Embryonic facial prominence (tissue), 1 donor: Measurements from ENCODE around the gene ZMYM2.
"Not testable (repeated sequence)": the region's sequence is repeated elsewhere in the genome, so short reads cannot be mapped to it uniquely, and the experiment has no call there.

Experiments used
- DNase-seq: peaks from one replicate; pipeline ENCODE4 v3.0.0-alpha.2; 2016; ENCODE audit errors: extremely low spot score

The ZMYM2 gene

DNA sequence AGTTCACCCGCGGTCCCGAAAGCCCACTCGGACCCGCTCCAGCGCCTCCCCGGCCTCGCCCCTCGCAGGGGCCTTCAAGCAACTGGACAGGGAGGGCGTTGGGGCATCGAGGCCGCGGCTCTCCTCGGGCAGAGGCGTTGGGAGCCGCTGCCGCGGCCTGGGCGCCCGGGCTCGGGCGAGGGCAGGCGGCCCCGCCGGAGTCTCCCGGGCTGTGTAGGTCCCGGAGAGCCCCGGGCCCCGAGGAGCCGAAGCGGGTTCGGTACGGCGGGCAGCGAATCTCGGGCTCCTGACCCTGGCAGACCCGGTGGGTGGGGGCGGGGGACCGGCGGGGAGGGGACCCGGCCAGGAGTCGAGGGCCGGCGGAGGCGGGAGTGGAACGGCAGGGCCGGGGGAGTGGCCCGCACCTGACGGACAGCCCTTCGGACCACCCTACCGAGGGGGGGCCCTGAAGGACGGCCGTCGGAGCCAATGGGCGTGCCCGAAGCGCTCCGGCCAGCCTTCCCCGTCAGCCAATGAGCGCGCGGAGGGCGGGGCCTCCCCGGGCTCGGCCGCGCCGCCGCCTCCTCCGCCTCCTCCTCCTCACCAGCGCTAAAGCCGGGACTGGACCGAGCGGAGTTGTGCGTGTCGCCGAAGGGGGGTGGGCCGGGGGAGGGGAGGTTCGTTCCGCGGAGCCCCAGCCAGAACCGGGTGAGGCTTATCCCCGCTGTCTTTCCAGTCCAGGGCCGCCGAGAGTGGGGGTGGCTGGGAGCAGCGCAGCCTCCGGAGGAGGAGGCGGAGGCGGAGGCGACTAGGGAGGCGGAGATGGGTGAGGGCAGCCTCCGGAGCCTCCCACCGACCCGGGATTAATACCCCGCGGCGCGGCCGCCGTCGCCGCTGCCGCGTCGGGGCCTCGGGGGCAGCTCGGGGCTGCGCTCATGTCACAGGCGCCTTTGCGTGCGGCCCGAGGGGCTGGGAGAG lies at the start of gene ZMYM2:
Gene ZMYM2 (plus strand): TSS at position 573 of the 957 bp plus-strand sequence. CDS start 34,346 bp downstream, outside the sequence.
- peak; percentile 91 for DNase-seq

DNA sequence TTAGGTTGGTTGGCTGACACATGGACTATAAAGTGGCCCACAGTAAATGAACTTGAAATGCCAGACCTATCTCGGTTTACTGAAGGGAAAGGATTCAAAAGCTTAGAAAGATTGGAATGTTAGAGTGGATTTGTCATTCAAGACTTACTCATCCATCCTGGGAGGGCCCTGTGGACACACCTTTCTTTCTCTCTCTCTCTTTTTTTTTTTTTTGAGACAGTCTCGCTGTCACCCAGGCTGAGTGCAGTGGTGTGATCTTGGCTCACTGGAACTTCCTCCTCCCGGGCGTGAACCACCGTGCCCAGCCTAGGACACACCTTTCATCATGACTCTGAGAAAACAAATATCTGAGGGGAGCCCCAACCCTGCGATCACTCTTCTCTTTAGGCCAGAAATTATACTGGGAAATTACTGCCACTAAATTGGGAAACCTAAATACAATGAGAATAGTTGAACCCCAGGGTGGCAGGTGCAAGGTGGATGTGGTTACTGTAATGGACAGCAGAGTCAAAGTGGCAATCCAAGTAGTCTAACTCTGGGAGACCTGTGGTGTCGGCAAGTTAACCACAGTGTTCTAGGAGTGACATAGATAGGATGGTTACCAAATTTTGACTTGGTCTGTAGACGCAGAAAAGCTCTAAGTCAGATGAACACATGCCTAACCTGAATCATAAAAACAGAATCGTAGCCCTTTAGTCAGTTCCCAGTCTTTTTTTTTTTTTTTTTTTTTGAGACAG lies 48.0 kb upstream of the ZMYM2 start:
- no peak for DNase-seq

DNA sequence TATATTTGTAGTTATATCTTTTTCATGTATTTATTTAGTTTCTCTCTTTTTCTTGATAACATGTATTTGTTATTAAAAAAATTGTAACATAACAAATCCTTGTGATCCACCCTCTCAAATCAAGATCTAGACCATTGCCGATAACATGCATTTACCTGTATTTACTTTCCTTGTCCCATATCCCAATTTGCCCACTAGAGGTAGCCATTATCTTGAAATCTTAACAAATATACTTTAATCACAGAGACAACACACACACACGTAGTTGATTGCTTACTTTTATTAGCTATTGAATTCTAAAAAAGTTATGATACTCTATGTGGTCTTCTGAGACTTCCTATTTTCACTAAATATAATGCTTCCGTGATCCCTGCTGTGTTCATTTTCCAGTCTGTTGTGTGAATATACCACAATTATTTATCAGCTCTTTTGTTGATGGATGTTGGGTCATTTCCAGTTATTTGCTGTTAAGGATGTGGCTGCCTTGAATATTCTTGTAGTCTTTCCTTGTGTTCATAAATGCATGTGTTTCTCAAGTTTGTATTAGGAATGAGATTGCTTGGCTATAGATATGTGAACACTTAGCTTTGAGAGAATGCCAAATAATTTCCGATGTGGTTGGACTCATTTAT lies 31.3 kb upstream of the ZMYM2 start:
- no peak for DNase-seq

DNA sequence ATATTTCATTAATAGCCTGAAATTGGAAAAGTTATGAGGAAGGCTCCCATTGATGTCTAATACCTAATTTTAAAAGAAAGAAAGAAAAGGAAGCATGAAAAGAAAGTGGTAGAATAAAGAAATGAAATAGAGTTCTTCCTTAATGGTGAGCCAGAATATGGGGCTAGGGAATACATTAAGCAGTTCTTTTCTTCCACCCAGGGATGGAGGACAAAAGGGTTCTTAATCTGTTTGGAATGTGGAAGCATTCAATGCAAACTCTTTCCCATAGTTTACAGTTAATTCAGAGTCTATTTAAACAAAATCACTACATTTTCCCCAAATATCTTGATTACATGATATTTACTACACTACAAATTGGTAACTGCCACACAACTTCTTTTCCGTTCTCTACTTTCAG lies 18.4 kb upstream of the ZMYM2 start:
- no peak for DNase-seq

DNA sequence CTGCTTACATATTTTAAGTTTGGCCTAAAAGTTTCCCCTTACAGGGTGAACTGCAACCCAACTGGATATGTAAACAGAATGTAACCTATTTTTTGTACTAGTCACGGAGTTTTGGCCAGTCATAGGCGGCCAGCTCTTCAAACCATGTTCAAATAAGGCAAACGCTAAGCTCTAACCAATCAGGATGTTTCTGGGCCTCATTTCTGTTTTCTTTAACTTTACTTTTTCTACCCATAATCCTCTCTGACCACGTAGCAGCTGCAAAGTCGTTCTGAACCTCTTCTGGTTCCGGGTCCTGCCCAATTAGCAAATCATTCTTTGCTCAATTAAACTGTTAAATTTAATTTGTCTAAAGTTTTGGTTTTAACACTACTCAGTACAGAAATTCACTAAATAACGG lies 8.2 kb upstream of the ZMYM2 start:
- no peak for DNase-seq

DNA sequence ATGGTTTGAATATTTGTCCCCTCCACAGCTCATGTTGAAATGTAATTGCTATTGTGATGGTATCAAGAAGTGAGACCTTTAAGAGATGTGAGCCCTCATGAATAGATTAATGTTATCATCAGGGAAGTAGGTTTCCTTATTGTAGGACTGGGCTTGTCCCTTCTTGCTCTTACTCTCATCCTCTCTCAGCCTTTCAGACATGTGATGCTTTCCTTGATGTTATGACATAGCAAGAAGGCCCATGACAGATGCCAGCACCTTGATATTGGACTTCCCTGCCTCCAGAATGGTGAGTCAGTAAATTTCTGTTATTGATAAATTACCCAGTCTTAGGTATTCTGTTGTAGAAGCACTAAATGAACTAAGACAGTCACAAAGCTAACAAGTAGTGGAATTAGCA lies 5.7 kb upstream of the ZMYM2 start:
- DNase-seq, result no peak

DNA sequence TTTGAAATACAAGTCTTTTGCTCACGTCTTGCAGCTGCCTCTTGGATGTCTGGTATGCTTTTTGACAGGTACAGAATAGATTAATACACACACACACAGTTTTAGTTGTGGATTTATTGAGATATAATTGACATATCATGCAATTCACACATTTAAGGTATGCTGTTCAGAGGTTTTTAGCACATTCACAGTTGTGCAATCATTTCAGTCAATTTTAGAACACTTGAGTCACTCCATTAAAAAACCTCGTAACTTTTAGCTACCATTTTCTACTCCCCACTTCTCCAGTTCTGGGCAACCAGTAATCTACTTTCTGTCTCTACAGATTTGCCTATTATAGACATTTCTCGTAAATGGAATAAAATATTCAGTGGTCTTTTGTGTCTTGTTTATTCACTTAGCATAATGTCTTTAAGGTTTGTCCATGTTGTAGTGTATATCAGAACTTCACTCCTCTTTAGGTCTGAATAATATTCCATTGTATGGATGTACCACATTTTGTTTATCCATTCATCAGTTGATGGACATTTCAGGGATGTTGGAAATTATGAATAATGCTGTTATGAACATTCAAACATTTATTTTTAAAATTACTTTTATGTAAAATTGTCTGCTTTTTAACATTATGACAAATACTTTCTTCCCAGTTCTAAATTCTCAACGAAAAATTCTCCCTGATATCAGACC lies 2.5 kb upstream of the ZMYM2 start:
- DNase-seq, result no peak

DNA sequence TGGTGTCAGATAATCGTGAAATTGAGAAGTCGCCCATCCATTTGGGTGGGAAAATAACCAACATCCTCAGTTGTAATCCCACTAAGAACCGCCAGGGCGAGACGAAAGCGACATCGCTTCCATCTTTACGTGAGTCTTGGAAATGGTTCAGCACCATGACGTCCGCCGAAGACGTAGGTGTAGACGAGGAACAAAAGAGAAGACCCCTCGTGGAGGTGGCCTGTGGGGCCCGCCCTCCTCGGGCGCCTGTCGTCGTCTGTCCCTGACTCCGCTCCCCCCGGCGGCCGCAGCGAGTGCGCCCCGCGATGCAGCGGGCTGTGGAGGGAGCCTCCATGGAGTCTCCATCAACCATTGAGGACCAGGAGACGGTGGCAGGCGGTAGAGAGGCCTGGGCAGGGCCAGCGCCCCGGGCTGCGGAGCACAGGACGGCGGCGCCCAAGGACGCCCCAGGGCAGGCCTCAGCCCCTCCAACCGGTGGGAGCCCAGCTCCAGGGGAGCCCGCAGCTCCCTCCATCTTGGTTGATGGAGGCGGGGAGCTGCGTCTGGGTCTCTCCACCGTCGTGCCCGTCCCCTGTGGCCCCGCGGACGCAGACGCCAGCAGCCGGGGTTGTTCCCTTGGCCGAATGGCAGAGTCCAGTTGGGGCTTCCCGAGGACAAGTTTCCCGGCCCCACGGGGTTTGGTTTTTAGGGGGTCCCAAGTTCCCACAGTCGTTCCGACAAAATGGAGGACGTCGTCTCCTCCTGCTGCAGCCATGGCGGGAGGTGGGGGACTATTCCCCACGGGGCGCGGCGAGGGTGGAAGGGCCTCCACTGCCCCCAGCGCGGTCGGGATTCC lies 990 bp upstream of the ZMYM2 start:
- DNase-seq, result peak; percentile 66

DNA sequence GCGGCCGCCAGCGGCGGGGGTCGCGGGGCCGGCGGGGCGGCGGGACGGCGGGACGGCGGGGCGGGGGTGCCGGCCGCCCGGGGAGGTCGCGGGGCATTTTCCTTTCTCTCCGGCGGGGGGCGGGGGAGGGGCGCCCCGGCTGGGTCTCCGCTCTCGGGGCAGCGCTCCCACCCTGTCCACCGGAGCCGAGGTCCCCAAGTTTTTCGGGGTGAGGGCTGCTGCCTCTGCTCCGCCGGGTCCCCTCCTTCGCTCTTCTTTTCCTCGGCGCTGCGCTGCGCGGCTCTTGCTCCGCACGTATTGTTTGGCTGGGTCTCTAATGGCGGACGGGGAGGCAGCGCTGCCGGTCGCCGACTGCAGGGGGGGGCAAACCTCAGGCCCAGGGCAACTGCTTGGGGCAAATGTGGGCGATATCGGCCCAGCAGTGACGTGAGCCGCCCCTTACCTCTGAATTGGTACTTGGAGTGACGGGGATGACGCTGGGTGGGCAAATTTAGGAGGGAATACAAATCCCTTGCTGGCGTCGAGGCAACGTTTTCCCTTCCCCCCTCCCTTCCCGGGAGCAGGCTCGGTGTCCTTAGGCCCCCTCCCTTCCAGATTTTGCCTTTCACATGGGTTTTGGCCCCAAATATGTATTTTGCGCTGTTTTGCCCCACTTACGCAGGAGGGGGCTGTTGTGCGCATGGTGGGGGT lies 759 bp downstream of the ZMYM2 start:
- peak; percentile 18 for DNase-seq

DNA sequence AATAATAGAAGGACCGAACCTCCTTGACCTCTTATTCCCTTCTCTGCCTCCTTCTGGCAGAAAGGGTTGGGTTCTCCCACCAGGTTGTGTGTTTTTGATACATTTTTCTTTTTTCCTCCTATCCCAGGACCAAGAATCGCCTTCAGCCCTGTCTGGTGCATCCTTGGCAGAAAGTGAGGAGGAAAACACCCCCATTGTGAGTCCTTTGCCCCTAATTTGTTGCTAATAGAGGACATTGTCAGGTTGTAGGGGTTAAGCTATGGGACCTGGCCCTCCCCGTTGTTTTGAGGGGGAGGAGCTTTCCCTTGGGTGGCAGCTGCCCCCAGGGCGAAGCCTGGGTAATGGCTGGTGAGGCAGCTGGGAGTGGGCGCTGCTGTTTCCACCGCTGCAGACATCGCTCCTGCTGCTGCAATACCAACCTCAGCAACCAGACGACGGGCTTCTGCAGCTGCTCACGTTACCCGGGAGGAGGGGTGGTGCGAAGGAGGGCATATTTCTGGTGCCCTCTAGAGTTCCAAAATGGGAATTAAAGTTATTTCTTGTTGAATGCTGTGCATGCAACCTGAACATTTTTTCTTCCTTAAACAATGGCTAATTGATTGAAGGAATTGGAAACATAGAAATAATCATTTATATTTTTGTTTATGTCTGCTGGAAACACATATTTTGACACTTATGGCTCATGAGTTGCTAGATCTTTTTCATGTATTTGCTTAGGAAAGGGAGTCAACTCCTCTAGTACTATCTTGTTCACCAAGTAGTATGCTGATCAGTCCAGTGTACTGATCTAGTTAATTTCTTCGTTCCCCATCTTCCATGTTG lies 1.5 kb downstream of the ZMYM2 start:
- peak; percentile 87 for DNase-seq

DNA sequence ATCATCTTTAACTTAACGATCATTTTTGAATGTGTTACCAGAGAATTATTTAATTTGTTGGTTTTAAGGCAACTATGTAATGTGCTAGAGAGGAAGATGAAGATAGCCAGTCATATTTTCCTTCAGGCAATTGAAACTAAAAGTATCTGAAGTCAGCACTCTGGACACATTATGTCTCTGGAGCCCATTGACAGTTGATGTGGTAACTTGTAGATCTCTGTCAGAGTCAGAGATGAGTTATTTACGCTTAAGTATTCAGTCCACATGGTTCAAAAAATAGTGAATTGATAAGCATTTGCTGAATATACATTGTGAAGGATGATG lies 2.1 kb downstream of the ZMYM2 start:
- DNase-seq, result no peak

DNA sequence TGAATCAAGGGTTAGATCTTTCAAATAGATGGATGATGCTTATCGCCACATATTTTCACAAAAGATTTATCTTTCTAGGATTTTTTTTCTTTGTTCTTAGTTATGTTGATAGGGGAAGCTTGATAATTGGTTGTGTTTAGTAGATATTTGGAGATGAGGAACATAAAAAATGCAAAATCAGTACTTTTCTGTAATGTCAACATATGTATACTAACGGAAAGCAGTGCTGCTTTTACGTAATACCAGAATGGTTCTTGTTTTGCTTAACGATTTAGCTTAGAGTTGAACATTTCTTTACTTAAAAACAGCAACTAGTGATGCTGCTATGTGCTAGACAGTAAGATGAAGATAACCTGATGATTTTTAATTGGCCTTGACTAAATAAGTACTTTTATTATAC lies 3.0 kb downstream of the ZMYM2 start:
- no peak for DNase-seq

DNA sequence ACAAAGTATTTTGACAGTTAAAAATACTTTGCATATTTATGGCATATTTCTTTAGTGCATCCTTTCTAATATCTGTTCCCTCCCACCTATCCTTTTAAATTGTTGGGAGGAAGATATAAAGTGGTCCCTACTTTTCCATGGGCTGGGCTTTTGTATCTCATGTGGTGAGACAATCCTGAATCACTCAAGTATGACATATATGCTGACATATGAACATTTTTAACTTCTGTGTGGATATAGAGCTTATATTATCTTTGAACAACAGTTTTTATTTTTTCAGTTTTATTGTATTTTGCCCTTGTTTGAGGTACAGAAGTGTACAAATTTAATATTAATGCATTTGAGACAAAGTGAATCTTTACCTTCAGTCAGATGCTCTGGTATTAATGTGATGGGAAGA lies 3.4 kb downstream of the ZMYM2 start:
- no peak for DNase-seq

DNA sequence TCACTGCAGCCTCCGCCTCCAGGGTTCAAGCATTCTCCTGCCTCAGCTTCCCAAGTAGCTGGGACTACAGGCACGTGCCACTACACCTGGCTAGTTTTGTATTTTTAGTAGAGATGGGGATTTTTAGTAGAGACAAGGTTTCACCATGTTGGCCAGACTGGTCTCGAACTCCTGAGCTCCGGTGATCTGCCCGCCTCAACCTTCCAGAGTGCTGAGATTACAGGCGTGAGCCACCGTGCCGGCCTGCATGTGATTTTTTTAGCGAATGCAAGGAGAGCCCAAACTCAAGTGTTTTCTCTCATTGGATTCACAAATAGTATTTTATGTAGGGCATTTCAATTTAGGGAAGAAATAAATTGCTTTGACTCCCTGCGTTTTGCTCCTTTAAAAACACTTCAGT lies 4.4 kb downstream of the ZMYM2 start:
- DNase-seq, result no peak

DNA sequence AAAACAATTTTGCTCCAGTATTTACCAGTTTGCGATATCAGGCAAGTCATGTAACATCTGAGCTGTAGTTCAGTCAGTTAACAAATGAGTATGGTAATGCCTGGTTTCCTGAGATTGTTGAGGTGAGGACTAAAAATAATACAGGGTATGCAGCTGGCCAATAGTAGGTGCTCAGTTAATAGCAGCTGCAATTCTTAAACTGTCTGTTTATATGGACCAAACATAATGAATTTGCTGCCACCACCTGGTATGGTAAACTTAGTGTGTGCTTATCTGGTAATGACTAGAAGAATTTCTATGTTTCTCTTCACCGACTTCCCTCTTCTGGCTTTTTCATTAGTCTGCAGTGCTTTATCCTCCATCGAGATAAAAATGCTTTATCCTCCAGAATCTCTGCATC lies 9.1 kb downstream of the ZMYM2 start:
- DNase-seq, result no peak

DNA sequence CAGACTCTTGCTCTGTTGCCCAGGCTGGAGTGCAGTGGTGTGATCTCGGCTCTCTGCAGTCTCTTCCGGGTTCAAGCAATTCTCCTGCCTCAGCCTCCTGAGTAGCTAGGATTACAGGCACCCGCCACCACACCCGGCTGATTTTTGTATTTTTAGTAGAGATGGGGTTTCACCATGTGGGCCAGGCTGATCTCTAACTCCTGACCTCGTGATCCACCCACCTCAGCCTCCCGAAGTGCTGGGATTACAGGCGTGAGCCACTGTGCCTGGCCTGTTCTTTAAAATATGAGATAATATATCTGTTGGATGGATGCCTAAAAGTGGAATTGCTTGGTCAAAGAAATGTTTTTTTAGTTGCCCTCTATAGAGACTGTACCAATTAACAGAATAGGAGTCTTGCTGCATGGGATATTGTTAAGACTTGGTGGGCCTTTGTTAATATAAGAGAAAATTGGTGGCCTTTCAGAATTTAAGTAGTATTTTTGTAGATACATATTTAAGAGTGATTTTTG lies 16.0 kb downstream of the ZMYM2 start:
- DNase-seq, result not testable (repeated sequence)

DNA sequence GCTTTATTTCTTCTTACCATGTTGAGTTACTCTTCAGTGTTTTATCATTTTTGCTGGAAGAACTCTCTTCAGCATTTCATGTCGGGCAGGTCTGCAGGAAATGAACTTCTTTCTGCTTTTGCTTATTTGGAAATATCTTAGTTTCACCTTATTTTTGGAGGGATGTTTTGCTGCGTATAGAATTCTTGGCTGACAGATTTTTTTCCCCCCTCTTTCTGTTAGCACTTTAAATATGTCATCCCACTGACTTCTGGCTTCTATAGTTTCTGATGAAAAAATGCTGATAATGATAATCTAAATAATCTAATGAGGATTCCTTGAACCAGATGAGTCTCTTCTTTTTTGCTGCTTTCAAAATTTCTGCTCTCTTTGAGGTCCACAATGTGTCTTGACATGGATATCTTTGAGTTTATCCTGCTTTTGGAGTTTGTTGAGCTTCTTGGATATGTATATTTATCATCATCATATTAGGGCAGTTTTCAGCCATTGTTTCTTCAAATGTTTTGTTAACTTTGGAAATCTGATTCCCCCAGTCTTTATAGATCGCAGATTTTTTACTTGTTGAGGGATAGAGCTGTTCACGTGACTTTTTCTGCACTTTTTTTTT lies 20.4 kb downstream of the ZMYM2 start:
- no peak for DNase-seq

DNA sequence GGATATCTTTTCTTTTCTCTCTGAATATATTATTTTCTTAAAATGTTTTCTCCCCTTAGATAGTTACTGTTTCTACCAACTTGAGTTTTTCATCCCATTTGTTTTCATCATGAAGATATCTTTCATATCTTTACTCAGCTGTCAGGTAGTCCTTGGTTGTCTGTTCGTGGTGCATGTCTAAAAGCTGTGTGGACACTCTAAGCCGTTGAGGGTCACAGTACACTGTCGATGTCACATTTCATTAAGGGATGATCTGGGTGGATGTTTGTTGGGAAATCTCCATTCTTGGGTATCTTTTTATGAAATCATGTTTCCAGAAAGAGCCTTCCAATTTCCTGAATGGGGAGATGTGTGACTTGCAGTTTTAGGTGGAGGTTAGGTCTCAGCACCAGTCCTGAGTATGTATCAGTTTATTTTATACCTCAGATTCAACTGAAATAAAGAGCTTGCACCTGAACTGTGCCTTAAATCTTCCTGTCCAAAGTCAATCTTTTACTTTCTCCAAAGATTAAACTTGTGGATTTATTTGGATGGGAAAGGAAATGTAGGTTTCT lies 23.2 kb downstream of the ZMYM2 start:
- DNase-seq, result no peak
